Body of pancreas (tissue), 4 donors: ENCODE results near the gene MYL5.

Source experiments
- CTCF ChIP-seq, 7 experiments: fragments of 450-650 bp in 4 of 7; fragments of 200-600 bp in 3 of 7; sonication (generic) in 3 of 7; IDR thresholded peaks; one replicate each; pipeline ENCODE4 v1.5.1; 2016 to 2019; ENCODE audit warnings: antibody characterized with exemption in 7 of 7
- POLR2A ChIP-seq, 3 donors: fragments of 450-650 bp; IDR thresholded peaks; one replicate each; pipeline ENCODE4 v1.6.1; 2016; ENCODE audit warnings: antibody characterized with exemption in 3 of 3, mild to moderate bottlenecking in 2 of 3

GRCh38 chr4:665751-666435 is 8.4 kb upstream of the MYL5 start:
- TF ChIP-seq CTCF (IDR thresholded peaks at IDR 0.05), result no peak
- no peak for TF ChIP-seq POLR2A (IDR thresholded peaks at IDR 0.05)
